Pancreas (tissue), 10 donors: ENCODE results near the gene PALLD. TPM values are rescaled to one million over a fixed set of nuclear protein-coding genes. Genes with fewer than 3 reads are reported as not detected.

Source experiments
- ATAC-seq, 4 donors: fragments of 200-7000 bp; cut with Tn5 transposase; one replicate each; pipeline versions ENCODE4 v1.8.0 to v1.9.1; 2020; ENCODE audit warnings: mild to moderate bottlenecking in 4 of 4, moderate library complexity in 4 of 4
- DNase-seq, 6 donors: peaks; one replicate each; pipeline ENCODE4 v3.0.0-alpha.2; 2020
- FAIRE-seq: peaks from 2 replicates; lab custom pipeline; 2012; peaks lifted over from hg19 to GRCh38; lab: Jason Lieb, UNC
- H3K27ac ChIP-seq, 4 donors: fragments of 200-600 bp; sonication (generic); 1 replicate in 3 of 4; 2 replicates in 1 of 4; pipeline versions ENCODE4 v1.5.0 to v1.8.0; 2020
- H3K27me3 ChIP-seq, 4 donors: fragments of 200-600 bp; one replicate each; pipeline ENCODE4 v1.8.0; 2021
- H3K36me3 ChIP-seq, 3 donors: fragments of 200-600 bp; sonication (generic) in 1 of 3; one replicate each; pipeline versions ENCODE4 v1.5.0 to v1.8.0; 2020 to 2021
- H3K4me1 ChIP-seq, 3 donors: fragments of 200-600 bp; one replicate each; pipeline ENCODE4 v1.8.0; 2021
- H3K4me3 ChIP-seq, 4 donors: fragments of 200-600 bp; sonication (generic) in 2 of 4; one replicate each; pipeline versions ENCODE4 v1.5.0 to v1.8.0; 2020 to 2021
- H3K9me3 ChIP-seq, 4 donors: fragments of 200-600 bp; one replicate each; pipeline ENCODE4 v1.8.0; 2021
- WGBS, 2 donors: extraction: QIAGEN DNeasy Blood & Tissue Kit; methylation state at CpG; one replicate each; pipeline ENCODE4 v1.1.7; 2013; 5-methylcytosine and 5-hydroxymethylcytosine counted together
- intact Hi-C, 3 donors: fragments of 100-400 bp; cut with DNase I; formaldehyde crosslinking; loops; one replicate each; pipeline versions ENCODE4 v1.11.1 to v1.14.2; 2022
- polyA plus RNA-seq, 2 donors: library from polyadenylated mRNA; stranded (reverse); fragments of 200-250 nt; gene quantifications; one replicate each; pipeline ENCODE4 v1.2.3, GENCODE V29; 2013
- total RNA-seq, 6 donors: library from RNA; stranded (reverse); fragmentation: NEBNext Ultra II Directional in 4 of 6; extraction: Animal tissue kit (Norgen Biotek cat#: 25700) in 4 of 6; gene quantifications; one replicate each; pipeline versions ENCODE4 v1.2.1 to v1.2.4, GENCODE V29; 2021 to 2023
- TF ChIP-seq, protein P1 (sequence below), 4 donors: fragments of 200-600 bp; sonication (generic) in 3 of 4; IDR thresholded peaks; one replicate each; pipeline versions ENCODE4 v1.5.0 to v1.8.0; 2021; ENCODE audit warnings: antibody characterized with exemption in 4 of 4
- donor health status: healthy with polysubstance abuse.
- donor health status: DM: no; HTN: no; CAD: no; lungs with moderate emphysema.
- donor health status: DM: no; HTN: no; CAD: no.
- donor health status: control.
- donor health status: control.
- donor health status: Bipolar disorder and iron deficiency.
- donor health status: DM: yes; HTN: yes; CAD: no.
- donor health status: DM: no; HTN: no; CAD: no.
- donor health status: DM: no; HTN: no; CAD: no.
- donor health status: DM: yes; HTN: yes; CAD: no.

The PALLD gene
- total and polyA plus RNA-seq, 8 donors = 4.4 to 44.2 (median 14.1) TPM

DNA sequence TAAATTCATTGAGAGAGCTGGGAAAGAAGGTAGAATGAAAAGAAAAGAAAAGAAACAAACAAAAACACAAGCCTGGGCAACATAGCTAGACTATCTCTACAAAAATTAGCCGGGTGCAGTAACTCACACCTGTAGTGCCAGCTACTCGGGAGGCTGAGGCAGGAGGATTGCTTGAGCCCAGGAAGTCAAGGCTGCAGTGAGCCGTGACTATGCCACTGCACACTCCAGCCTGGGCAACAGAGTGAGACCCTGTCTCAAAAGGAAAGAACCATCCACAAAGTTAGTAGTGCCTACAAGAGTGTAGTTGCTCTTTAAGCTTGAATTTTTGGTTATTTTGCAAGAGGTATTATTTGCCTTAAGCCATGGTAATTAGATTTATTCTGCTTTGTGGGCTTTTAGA lies 355.5 kb downstream of the PALLD start:
- Histone ChIP-seq H3K4me3 (no peak overlapping the region), H3K9me3 (no peaks in the 10 kb centered on the region), H3K4me1 (peaks cover 0 to 3% (median 0%) of the 10 kb centered on the region in 3 donors), H3K36me3 (no peaks in the 10 kb centered on the region), H3K27me3 (no peaks in the 10 kb centered on the region), H3K27ac (no peak overlapping the region)
- intact Hi-C loops = no loop called here
- FAIRE-seq = no peak
- WGBS, 2 donors = 89 to 93% methylated on average over 3 of the region's 3 CpGs
- no peak for DNase-seq
- no peak for ATAC-seq
- TF ChIP-seq, protein P1, sequence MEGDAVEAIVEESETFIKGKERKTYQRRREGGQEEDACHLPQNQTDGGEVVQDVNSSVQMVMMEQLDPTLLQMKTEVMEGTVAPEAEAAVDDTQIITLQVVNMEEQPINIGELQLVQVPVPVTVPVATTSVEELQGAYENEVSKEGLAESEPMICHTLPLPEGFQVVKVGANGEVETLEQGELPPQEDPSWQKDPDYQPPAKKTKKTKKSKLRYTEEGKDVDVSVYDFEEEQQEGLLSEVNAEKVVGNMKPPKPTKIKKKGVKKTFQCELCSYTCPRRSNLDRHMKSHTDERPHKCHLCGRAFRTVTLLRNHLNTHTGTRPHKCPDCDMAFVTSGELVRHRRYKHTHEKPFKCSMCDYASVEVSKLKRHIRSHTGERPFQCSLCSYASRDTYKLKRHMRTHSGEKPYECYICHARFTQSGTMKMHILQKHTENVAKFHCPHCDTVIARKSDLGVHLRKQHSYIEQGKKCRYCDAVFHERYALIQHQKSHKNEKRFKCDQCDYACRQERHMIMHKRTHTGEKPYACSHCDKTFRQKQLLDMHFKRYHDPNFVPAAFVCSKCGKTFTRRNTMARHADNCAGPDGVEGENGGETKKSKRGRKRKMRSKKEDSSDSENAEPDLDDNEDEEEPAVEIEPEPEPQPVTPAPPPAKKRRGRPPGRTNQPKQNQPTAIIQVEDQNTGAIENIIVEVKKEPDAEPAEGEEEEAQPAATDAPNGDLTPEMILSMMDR (IDR thresholded peaks at IDR 0.05) = no peak

DNA sequence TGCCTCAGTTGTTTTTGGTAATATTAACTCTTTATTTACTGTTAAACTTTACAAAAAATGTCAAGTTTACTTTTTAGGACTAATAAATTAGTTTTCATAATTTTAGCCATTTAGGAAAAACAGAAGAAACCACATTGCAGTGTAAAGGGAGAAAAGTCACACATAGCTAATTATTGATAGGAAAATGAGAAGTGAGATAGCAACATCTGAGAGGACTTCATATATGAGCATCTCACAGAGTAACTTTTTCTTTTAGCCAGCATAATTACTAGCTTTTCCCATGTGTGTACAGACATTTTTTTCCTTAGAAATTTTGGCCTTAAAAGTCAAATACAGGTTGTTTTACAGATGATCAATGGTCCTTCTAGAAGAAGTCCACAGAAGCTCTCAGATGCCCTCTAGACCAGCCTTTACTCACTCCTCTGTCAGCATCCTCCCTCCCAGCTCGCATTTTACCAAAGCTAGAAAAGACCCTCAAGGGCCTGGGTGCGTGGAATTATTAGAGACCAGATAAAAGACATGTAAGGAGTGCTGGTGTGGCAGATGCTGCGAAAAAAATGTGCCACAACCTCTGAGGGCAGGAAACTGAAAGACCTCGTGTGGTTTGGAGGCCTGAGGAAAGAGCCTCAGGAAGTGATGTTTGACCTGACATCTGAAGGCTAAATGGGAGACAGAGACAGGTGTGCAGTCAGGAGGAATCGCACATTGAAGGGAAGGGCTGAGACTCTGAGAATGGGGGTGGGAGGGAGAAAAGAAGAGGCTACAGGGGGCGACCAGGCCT lies 356.3 kb downstream of the PALLD start:
- no peak for DNase-seq
- FAIRE-seq = no peak
- TF ChIP-seq, protein P1 (IDR thresholded peaks at IDR 0.05) = no peak
- no peak for ATAC-seq
- H3K36me3 ChIP-seq = no peaks in the 10 kb centered on the region
- H3K4me3 ChIP-seq = no peak overlapping the region
- WGBS, 2 donors = 77 to 82% methylated on average over 6 of the region's 6 CpGs
- H3K27ac ChIP-seq = no peak overlapping the region
- intact Hi-C loops = no loop called here
- H3K9me3 ChIP-seq = no peaks in the 10 kb centered on the region
- peaks cover 0 to 3% (median 0%) of the 10 kb centered on the region in 3 donors for H3K4me1 ChIP-seq
- no peaks in the 10 kb centered on the region for H3K27me3 ChIP-seq

GRCh38 chr4:168853770-168854169 lies 356.9 kb downstream of the PALLD start:
- intact Hi-C loops = no loop called here
- ATAC-seq = peak in 1 of 4 donors; percentile 51
- Histone ChIP-seq H3K36me3 (no peaks in the 10 kb centered on the region), H3K4me1 (no peaks in the 10 kb centered on the region), H3K27ac (no peak overlapping the region), H3K4me3 (no peak overlapping the region), H3K9me3 (no peaks in the 10 kb centered on the region), H3K27me3 (no peaks in the 10 kb centered on the region)
- no peak for DNase-seq
- FAIRE-seq = no peak
- 84 to 93% methylated on average over 4 of the region's 4 CpGs for WGBS, 2 donors
- TF ChIP-seq, protein P1 (IDR thresholded peaks at IDR 0.05) = no peak

DNA sequence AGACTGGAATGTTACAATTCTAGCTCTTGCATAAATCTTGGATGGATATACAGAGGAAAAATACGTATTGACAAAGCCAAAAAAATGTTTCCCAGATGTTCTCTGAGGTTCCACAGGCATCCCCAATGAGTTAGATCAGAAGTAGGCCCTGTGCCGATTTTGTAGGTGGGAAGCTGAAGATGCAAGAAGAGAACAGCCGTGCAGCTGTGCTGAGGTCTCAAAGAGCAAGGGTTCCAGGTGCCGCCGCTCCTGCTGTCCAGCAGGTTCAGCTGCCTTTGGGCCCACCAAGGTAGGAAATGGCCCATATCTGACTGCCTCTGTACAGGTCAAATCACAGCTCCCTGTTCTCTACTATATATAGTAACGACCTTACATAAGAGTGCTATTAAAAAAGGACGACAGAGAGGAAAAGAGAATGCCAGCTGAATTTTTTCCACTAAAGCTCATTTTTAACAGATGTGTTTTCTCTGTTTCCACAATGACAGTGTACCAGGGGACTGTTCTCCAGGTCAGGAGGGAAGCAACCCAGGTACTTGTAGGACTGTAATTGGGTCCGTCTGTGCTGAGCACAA lies 357.6 kb downstream of the PALLD start:
- no peak for FAIRE-seq
- H3K27ac ChIP-seq = no peak overlapping the region

More for the DNA sequence above, 357.6 kb downstream of the PALLD start:
- TF ChIP-seq, protein P1 (IDR thresholded peaks at IDR 0.05) = no peak
- DNase-seq (no peak), ATAC-seq (peak in 3 of 4 donors; percentile 27 to 48 (median 43))
- intact Hi-C loops = no loop called here
- Histone ChIP-seq H3K27me3 (no peaks in the 10 kb centered on the region), H3K4me3 (no peak overlapping the region), H3K36me3 (no peaks in the 10 kb centered on the region), H3K9me3 (no peaks in the 10 kb centered on the region), H3K4me1 (no peaks in the 10 kb centered on the region)
- 75 to 79% methylated on average over 8 of the region's 8 CpGs for WGBS, 2 donors
